Stimulated activated CD8-positive, alpha-beta memory T cell treated with anti-CD3 and anti-CD28 coated beads, Interleukin-7, amount 100 ng/mL, for 4 hours (primary cell): ENCODE results near the gene FAT2.
"Not testable (repeated sequence)": the region's sequence is repeated elsewhere in the genome, so short reads cannot be mapped to it uniquely, and the experiment has no call there.

ENCODE experiments used
- DNase-seq, 2 donors: peaks; one replicate each; pipeline ENCODE4 v3.0.0-alpha.2; 2020; ENCODE audit warnings: low read depth in 2 of 2

FAT2 gene

GRCh38 chr5:151581812-151582583 lies 9.1 kb downstream of the FAT2 start:
- DNase-seq = no peak

GRCh38 chr5:151581347-151581746 lies 9.8 kb downstream of the FAT2 start:
- no peak for DNase-seq

GRCh38 chr5:151580858-151581257 lies 10.3 kb downstream of the FAT2 start:
- no peak for DNase-seq

- no peak for DNase-seq
Measured at GRCh38 chr5:151580239-151580638, 10.9 kb downstream of the FAT2 start.

- DNase-seq = not testable (repeated sequence)
Measured at GRCh38 chr5:151579146-151579545, 12.0 kb downstream of the FAT2 start.

GRCh38 chr5:151578326-151579025 lies 12.7 kb downstream of the FAT2 start:
- no peak for DNase-seq

GRCh38 chr5:151577566-151577965 lies 13.6 kb downstream of the FAT2 start:
- DNase-seq = no peak

GRCh38 chr5:151574444-151574996 lies 16.6 kb downstream of the FAT2 start:
- DNase-seq = no peak

GRCh38 chr5:151572657-151573368 lies 18.3 kb downstream of the FAT2 start:
- no peak for DNase-seq

- no peak for DNase-seq
Measured at GRCh38 chr5:151571270-151572173, 19.6 kb downstream of the FAT2 start.

- no peak for DNase-seq
Measured at GRCh38 chr5:151570512-151571269, 20.4 kb downstream of the FAT2 start.

GRCh38 chr5:151570058-151570457 lies 21.1 kb downstream of the FAT2 start:
- DNase-seq = no peak

GRCh38 chr5:151569132-151570046 lies 21.7 kb downstream of the FAT2 start:
- DNase-seq = no peak

- no peak for DNase-seq
Measured at GRCh38 chr5:151568036-151568435, 23.1 kb downstream of the FAT2 start.

GRCh38 chr5:151565971-151566370 lies 25.2 kb downstream of the FAT2 start:
- no peak for DNase-seq

GRCh38 chr5:151562019-151562707 lies 29.0 kb downstream of the FAT2 start:
- DNase-seq = no peak

- no peak for DNase-seq
Measured at GRCh38 chr5:151557951-151558350, 33.2 kb downstream of the FAT2 start.

GRCh38 chr5:151557466-151557865 lies 33.7 kb downstream of the FAT2 start:
- no peak for DNase-seq

GRCh38 chr5:151556806-151557205 lies 34.3 kb downstream of the FAT2 start:
- no peak for DNase-seq
